ENCODE data around the gene CBY3. TPM values are rescaled to one million over a fixed set of nuclear protein-coding genes. Genes with fewer than 3 reads are reported as not detected.
"Not testable (repeated sequence)": the region's sequence is repeated elsewhere in the genome, so short reads cannot be mapped to it uniquely, and the experiment has no call there.

The CBY3 gene
- total RNA-seq, 1 donor from 2014 or later, result 1.0 TPM

GRCh38 chr5:179697543-179697942 lies 16.7 kb upstream of the CBY3 start:
- Mint-ChIP-seq H3K4me3 (peak overlapping the region; percentile 100), H3K27ac (peak overlapping the region; percentile 100), H3K4me1 (ENCODE audit: low read depth) (peaks cover 26% of the 10 kb centered on the region), H3K36me3 (ENCODE audit: low read depth) (peaks cover 15% of the 10 kb centered on the region)
- DNase-seq (ENCODE audit: low spot score); H3K9me3 Mint-ChIP-seq; H3K27me3 Mint-ChIP-seq (ENCODE audit: insufficient read depth): not testable (repeated sequence)
- intact Hi-C loops (cut with micrococcal nuclease), result loop anchor here (5.0 to 10.0 kb wide), 4 partner anchors 210 to 1073 kb away; partner anchors contain the start of genes CLK4, CNOT6, MAPK9 and TBC1D9B

GRCh38 chr5:179697108-179697507 lies 16.3 kb upstream of the CBY3 start:
- no peaks in the 10 kb centered on the region for H3K9me3 Mint-ChIP-seq
- H3K27ac Mint-ChIP-seq, result peak overlapping the region; percentile 100
- H3K36me3 Mint-ChIP-seq (ENCODE audit: low read depth), result peaks cover 11% of the 10 kb centered on the region
- peak overlapping the region; percentile 100 for H3K4me3 Mint-ChIP-seq
- no peak for DNase-seq (ENCODE audit: low spot score)
- no peaks in the 10 kb centered on the region for H3K27me3 Mint-ChIP-seq (ENCODE audit: insufficient read depth)
- peaks cover 22% of the 10 kb centered on the region for H3K4me1 Mint-ChIP-seq (ENCODE audit: low read depth)
- intact Hi-C loops (cut with micrococcal nuclease), result loop anchor here (5.0 to 10.0 kb wide), 4 partner anchors 210 to 1072 kb away; partner anchors contain the start of genes CLK4, CNOT6, MAPK9 and TBC1D9B

DNA sequence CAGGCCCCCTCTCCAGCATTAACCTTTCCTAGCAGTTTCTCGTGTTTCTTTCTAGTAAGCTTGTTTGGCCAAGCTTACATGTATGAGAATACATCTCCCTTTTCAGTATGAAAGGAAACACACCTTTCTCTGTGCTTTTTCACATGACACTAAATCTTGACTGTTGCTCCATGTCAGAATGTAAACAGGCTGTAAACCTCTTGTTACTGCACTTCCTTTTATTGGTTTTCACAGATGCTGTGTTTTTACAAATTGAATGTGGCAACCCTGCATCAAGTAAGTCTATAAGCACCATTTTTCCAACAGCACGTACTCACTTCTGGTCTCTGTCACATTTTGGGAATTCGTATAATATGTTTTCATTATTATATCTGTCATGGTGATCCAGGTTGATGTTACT lies 15.8 kb upstream of the CBY3 start:
- no peak overlapping the region for H3K4me3 Mint-ChIP-seq
- H3K36me3 Mint-ChIP-seq (ENCODE audit: low read depth), result peaks cover 10% of the 10 kb centered on the region
- H3K9me3 Mint-ChIP-seq, result no peaks in the 10 kb centered on the region
- peak overlapping the region; percentile 9 for H3K27ac Mint-ChIP-seq
- intact Hi-C loops (cut with micrococcal nuclease), result loop anchor here (5.0 to 10.0 kb wide), 4 partner anchors 211 to 1072 kb away; partner anchors contain the start of genes CLK4, CNOT6, MAPK9 and TBC1D9B
- H3K4me1 Mint-ChIP-seq (ENCODE audit: low read depth), result peaks cover 21% of the 10 kb centered on the region
- no peak for DNase-seq (ENCODE audit: low spot score)
- no peaks in the 10 kb centered on the region for H3K27me3 Mint-ChIP-seq (ENCODE audit: insufficient read depth)

GRCh38 chr5:179694561-179694960 lies 13.7 kb upstream of the CBY3 start:
- H3K4me1 Mint-ChIP-seq (ENCODE audit: low read depth), result peaks cover 13% of the 10 kb centered on the region
- no peaks in the 10 kb centered on the region for H3K27me3 Mint-ChIP-seq (ENCODE audit: insufficient read depth)
- DNase-seq (ENCODE audit: low spot score), result no peak
- H3K9me3 Mint-ChIP-seq, result no peaks in the 10 kb centered on the region
- H3K4me3 Mint-ChIP-seq, result no peak overlapping the region
- intact Hi-C loops (cut with micrococcal nuclease), result loop anchor here (10.0 kb wide), 3 partner anchors 600 to 1070 kb away; partner anchors contain the start of genes CLK4, CNOT6 and MAPK9
- peaks cover 4% of the 10 kb centered on the region for H3K36me3 Mint-ChIP-seq (ENCODE audit: low read depth)
- no peak overlapping the region for H3K27ac Mint-ChIP-seq

GRCh38 chr5:179689212-179689611 lies 8.4 kb upstream of the CBY3 start:
- H3K4me1 Mint-ChIP-seq (ENCODE audit: low read depth); H3K9me3 Mint-ChIP-seq; intact Hi-C loops (cut with micrococcal nuclease); DNase-seq (ENCODE audit: low spot score); H3K27me3 Mint-ChIP-seq (ENCODE audit: insufficient read depth); H3K36me3 Mint-ChIP-seq (ENCODE audit: low read depth); H3K4me3 Mint-ChIP-seq; H3K27ac Mint-ChIP-seq: not testable (repeated sequence)

DNA sequence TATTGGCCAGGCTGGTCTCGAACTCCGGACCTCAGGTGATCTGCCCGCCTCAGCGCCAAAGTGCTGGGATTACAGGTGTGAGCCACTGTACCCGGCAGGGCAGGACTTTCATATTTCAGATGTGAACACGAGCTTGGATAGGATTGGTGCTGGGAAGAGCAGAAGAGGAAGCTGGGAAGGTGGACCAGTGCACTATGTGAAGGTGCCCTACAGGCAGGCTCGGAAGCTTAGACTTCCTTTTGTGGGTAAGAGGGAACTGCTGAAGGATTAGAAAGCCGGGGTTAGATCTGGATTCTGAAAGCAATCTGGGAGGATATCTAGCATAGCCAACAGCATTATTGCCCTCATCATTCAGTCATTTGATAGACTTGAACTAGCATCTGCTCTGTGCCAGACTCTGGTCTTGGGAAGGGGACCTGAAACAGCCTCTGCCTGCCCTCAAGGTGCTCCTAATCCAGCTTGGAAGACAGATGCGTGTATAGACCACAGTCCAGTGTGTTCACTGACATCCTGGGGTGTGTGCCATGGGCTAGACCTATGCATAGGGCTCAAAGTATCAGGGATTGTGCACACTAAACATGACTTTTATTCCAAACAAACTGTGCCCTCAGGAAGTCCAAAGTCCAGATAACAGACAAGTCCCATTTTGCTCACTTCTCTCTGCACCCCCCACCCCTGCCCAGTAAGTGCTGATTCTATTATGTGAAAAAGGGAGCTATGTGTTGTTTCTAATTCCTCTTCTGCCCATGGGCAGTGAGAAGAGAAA lies 637 bp downstream of the CBY3 start:
- Mint-ChIP-seq H3K27me3 (ENCODE audit: insufficient read depth) (no peaks in the 10 kb centered on the region), H3K4me1 (ENCODE audit: low read depth) (peaks cover 21% of the 10 kb centered on the region), H3K9me3 (peaks cover 4% of the 10 kb centered on the region), H3K4me3 (peak overlapping the region; percentile 63), H3K36me3 (ENCODE audit: low read depth) (peaks cover 15% of the 10 kb centered on the region), H3K27ac (no peak overlapping the region)
- intact Hi-C loops (cut with micrococcal nuclease), result no loop called here
- DNase-seq (ENCODE audit: low spot score), result no peak

GRCh38 chr5:179679014-179679674 lies 1.7 kb downstream of the CBY3 start:
- peaks cover 15% of the 10 kb centered on the region for H3K36me3 Mint-ChIP-seq (ENCODE audit: low read depth)
- no peaks in the 10 kb centered on the region for H3K27me3 Mint-ChIP-seq (ENCODE audit: insufficient read depth)
- peak; percentile 63 for DNase-seq (ENCODE audit: low spot score)
- peak overlapping the region; percentile 98 for H3K27ac Mint-ChIP-seq
- peaks cover 4% of the 10 kb centered on the region for H3K9me3 Mint-ChIP-seq
- intact Hi-C loops (cut with micrococcal nuclease), result loop anchor here (2.0 to 5.0 kb wide), 3 partner anchors 120 to 393 kb away; partner anchors contain the start of gene RNF130
- H3K4me3 Mint-ChIP-seq, result peak overlapping the region; percentile 99
- peaks cover 21% of the 10 kb centered on the region for H3K4me1 Mint-ChIP-seq (ENCODE audit: low read depth)

- Mint-ChIP-seq H3K9me3 (peaks cover 4% of the 10 kb centered on the region), H3K36me3 (ENCODE audit: low read depth) (peaks cover 14% of the 10 kb centered on the region), H3K27ac (peak overlapping the region; percentile 98), H3K27me3 (ENCODE audit: insufficient read depth) (no peaks in the 10 kb centered on the region), H3K4me3 (peak overlapping the region; percentile 99), H3K4me1 (ENCODE audit: low read depth) (peaks cover 21% of the 10 kb centered on the region)
- DNase-seq (ENCODE audit: low spot score), result peak; percentile 93
- intact Hi-C loops (cut with micrococcal nuclease), result loop anchor here (1.0 to 5.0 kb wide), 7 partner anchors 20 to 394 kb away; partner anchors contain the start of genes CANX, HNRNPH1, MAML1 and MRNIP
These were observed 2.4 kb downstream of the CBY3 start for GRCh38 chr5:179678223-179679013.

- Mint-ChIP-seq H3K4me1 (ENCODE audit: low read depth) (no peaks in the 10 kb centered on the region), H3K9me3 (no peaks in the 10 kb centered on the region), H3K4me3 (no peak overlapping the region), H3K36me3 (ENCODE audit: low read depth) (no peaks in the 10 kb centered on the region), H3K27me3 (ENCODE audit: insufficient read depth) (peaks cover 2% of the 10 kb centered on the region), H3K27ac (no peak overlapping the region)
- intact Hi-C loops (cut with micrococcal nuclease), result no loop called here
- no peak for DNase-seq (ENCODE audit: low spot score)
These were observed 12.4 kb downstream of the CBY3 start for GRCh38 chr5:179668391-179668790.

- H3K27ac Mint-ChIP-seq; H3K4me3 Mint-ChIP-seq; DNase-seq (ENCODE audit: low spot score); H3K4me1 Mint-ChIP-seq (ENCODE audit: low read depth); H3K27me3 Mint-ChIP-seq (ENCODE audit: insufficient read depth); intact Hi-C loops (cut with micrococcal nuclease); H3K36me3 Mint-ChIP-seq (ENCODE audit: low read depth); H3K9me3 Mint-ChIP-seq: not testable (repeated sequence)
These were observed 19.2 kb downstream of the CBY3 start for GRCh38 chr5:179661647-179662046.

DNA sequence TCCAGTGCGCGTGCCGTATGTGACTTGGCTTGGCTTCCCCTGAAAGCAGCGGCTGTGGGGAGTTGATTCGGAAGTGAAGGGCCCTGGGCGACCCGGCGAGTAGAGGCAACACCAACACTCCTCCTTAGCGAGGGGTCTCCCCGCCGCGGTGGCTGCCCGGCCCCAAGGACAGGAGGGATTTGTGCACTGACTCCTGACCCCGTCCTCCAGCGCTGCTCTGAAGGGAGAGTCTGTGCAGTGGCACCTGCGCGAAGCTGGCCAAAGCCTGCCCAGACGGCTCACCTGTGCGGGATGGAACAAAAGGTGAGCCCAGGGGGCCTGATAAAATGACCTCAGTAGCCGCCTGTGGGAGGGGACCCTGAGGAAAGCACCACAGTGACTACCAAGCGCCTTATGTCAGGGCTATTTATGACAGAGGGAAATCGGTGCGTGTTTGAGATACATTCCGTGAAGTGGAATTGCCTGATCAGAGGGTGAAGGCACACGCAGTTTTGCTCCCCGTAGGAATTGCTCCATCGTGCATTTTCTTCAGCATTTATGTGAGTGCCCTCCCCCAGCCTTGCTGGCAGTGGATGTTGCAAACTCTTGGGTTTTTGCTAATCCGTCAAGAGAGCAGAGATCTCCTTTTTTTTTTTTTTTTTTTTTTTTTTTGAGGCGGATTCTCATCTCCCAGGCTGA lies 22.5 kb downstream of the CBY3 start:
- H3K36me3 Mint-ChIP-seq (ENCODE audit: low read depth); H3K9me3 Mint-ChIP-seq; H3K4me1 Mint-ChIP-seq (ENCODE audit: low read depth); H3K27me3 Mint-ChIP-seq (ENCODE audit: insufficient read depth); DNase-seq (ENCODE audit: low spot score); H3K27ac Mint-ChIP-seq: not testable (repeated sequence)
- peak overlapping the region; percentile 82 for H3K4me3 Mint-ChIP-seq
- intact Hi-C loops (cut with micrococcal nuclease), result loop anchor here (2.0 kb wide), 1 partner anchor 40 kb away; the partner anchor contains the start of gene CANX

Measured in activated T-helper 1 cell treated with anti-CD3 and anti-CD28 coated beads, Interleukin-12 subunit alpha, Interleukin-12 subunit beta, Interleukin-2, Interleukin-4 antibody, amounts not matched to agents 30 ng/mL and 10 ng/mL and 1 ng/mL, durations not matched to agents 14 hours and 24 hours and 36 hours (primary cell).